Activated CD4-positive, alpha-beta memory T cell treated with anti-CD3 and anti-CD28 coated beads for 36 hours (primary cell): ENCODE results near the gene HAPLN1. TPM values are rescaled to one million over a fixed set of nuclear protein-coding genes. Genes with fewer than 3 reads are reported as not detected.
"Not testable (repeated sequence)": the region's sequence is repeated elsewhere in the genome, so short reads cannot be mapped to it uniquely, and the experiment has no call there.

ENCODE experiments used
- CTCF ChIA-PET: fragments of 350-600 bp; sonication (Branson Sonifier 250); formaldehyde crosslinking; loops from one replicate; lab custom pipeline; 2021; ENCODE audit warnings: antibody characterized with exemption, inconsistent platforms; lab: Charles Lee
- POLR2A ChIA-PET: fragments of 350-600 bp; sonication (Branson Sonifier 250); formaldehyde crosslinking; loops from one replicate; lab custom pipeline; 2021; ENCODE audit warnings: antibody characterized with exemption; lab: Charles Lee
- DNase-seq: peaks from one replicate; pipeline ENCODE4 v3.0.0-alpha.2; 2020
- H3K27ac Mint-ChIP-seq: one replicate; pipeline ENCODE4 v1.8.0; 2021; ENCODE audit warnings: mixed read lengths
- H3K27me3 Mint-ChIP-seq: one replicate; pipeline ENCODE4 v1.8.0; 2021; ENCODE audit warnings: mixed read lengths
- H3K36me3 Mint-ChIP-seq: one replicate; pipeline ENCODE4 v1.8.0; 2021; ENCODE audit warnings: mixed read lengths
- H3K4me1 Mint-ChIP-seq: one replicate; pipeline ENCODE4 v1.8.0; 2021; ENCODE audit warnings: low read depth, mixed read lengths
- H3K4me3 Mint-ChIP-seq: one replicate; pipeline ENCODE4 v1.8.0; 2021; ENCODE audit warnings: mild to moderate bottlenecking, mixed read lengths
- H3K9me3 Mint-ChIP-seq: one replicate; pipeline ENCODE4 v1.8.0; 2021; ENCODE audit warnings: mixed read lengths
- intact Hi-C: fragments of 100-400 bp; cut with micrococcal nuclease; formaldehyde crosslinking; loops from one replicate; pipeline ENCODE4 v1.15.1; 2023
- total RNA-seq, 2 experiments: library from RNA; stranded (reverse); gene quantifications; one replicate each; pipeline ENCODE4 v1.2.3, GENCODE V29; 2021

Gene HAPLN1
- total RNA-seq, 2 experiments from 2014 or later: not detected

GRCh38 chr5:83735058-83735457, 14.4 kb upstream of the HAPLN1 start:
- H3K36me3 Mint-ChIP-seq, intact Hi-C loops, DNase-seq, CTCF ChIA-PET, H3K4me3 Mint-ChIP-seq, H3K27me3 Mint-ChIP-seq, H3K9me3 Mint-ChIP-seq, POLR2A ChIA-PET, H3K4me1 Mint-ChIP-seq, H3K27ac Mint-ChIP-seq: not testable (repeated sequence)

- Mint-ChIP-seq H3K27me3 (peaks cover 15% of the 10 kb centered on the region), H3K9me3 (peaks cover 5% of the 10 kb centered on the region), H3K27ac (no peak overlapping the region), H3K36me3 (no peaks in the 10 kb centered on the region), H3K4me3 (no peak overlapping the region), H3K4me1 (no peaks in the 10 kb centered on the region)
- DNase-seq: no peak
- POLR2A ChIA-PET: no interaction called here
- CTCF ChIA-PET: interaction anchor here (2.1 kb wide), 1 partner anchor 19 kb away, joined by 7 read pairs; no protein-coding TSS in a partner anchor
- intact Hi-C loops: no loop called here
Measured at GRCh38 chr5:83731638-83732037, 11.0 kb upstream of the HAPLN1 start.

- Mint-ChIP-seq H3K4me3 (no peak overlapping the region), H3K27me3 (peaks cover 19% of the 10 kb centered on the region), H3K4me1 (no peaks in the 10 kb centered on the region), H3K9me3 (peaks cover 3% of the 10 kb centered on the region), H3K36me3 (no peaks in the 10 kb centered on the region), H3K27ac (no peak overlapping the region)
- POLR2A ChIA-PET: no interaction called here
- no peak for DNase-seq
- intact Hi-C loops: no loop called here
- CTCF ChIA-PET: no interaction called here
Measured at GRCh38 chr5:83729362-83729761, 8.7 kb upstream of the HAPLN1 start.

GRCh38 chr5:83726912-83727311, 6.3 kb upstream of the HAPLN1 start:
- H3K9me3 Mint-ChIP-seq: no peaks in the 10 kb centered on the region
- H3K27me3 Mint-ChIP-seq: peaks cover 32% of the 10 kb centered on the region
- H3K4me3 Mint-ChIP-seq: no peak overlapping the region
- H3K27ac Mint-ChIP-seq: no peak overlapping the region
- POLR2A ChIA-PET: no interaction called here
- no peaks in the 10 kb centered on the region for H3K4me1 Mint-ChIP-seq
- no peak for DNase-seq
- H3K36me3 Mint-ChIP-seq: no peaks in the 10 kb centered on the region
- CTCF ChIA-PET: no interaction called here
- intact Hi-C loops: no loop called here

- Mint-ChIP-seq H3K27ac (no peak overlapping the region), H3K36me3 (no peaks in the 10 kb centered on the region), H3K4me3 (no peak overlapping the region), H3K27me3 (peaks cover 50% of the 10 kb centered on the region), H3K4me1 (peaks cover 6% of the 10 kb centered on the region), H3K9me3 (no peaks in the 10 kb centered on the region)
- ChIA-PET CTCF (interaction anchor here (0.5 kb wide), 1 partner anchor 1102 kb away, joined by 3 read pairs; no protein-coding TSS in a partner anchor), POLR2A (no interaction called here)
- intact Hi-C loops: no loop called here
- DNase-seq: no peak
Measured at GRCh38 chr5:83724935-83725334, 4.3 kb upstream of the HAPLN1 start.

DNA sequence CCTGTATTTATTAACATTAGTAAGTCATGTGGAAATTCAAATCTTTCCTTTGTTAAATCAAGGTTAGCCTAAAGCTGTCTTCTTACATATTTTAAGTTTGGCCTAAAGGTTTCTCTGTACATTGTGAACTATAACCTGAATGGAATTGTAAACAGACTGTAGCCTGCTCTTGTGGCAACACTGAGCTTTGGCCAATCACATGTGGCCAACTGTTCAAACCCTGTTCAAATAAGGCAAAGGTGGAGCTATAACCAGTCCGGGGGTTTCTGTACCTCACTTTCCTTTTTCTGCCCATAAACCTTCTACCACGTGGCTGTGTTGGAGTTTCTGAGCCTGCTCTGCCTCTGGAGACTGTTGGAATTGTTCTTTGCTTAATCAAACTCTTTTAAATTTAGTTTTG, 3.3 kb upstream of the HAPLN1 start:
- H3K4me1 Mint-ChIP-seq: peaks cover 6% of the 10 kb centered on the region
- ChIA-PET POLR2A (no interaction called here), CTCF (interaction anchor here (1.0 kb wide), 2 partner anchors 9 to 12 kb away, joined by 3 to 4 read pairs; no protein-coding TSS in a partner anchor)
- intact Hi-C loops: no loop called here
- peaks cover 55% of the 10 kb centered on the region for H3K27me3 Mint-ChIP-seq
- no peaks in the 10 kb centered on the region for H3K9me3 Mint-ChIP-seq
- DNase-seq: no peak
- no peaks in the 10 kb centered on the region for H3K36me3 Mint-ChIP-seq
- no peak overlapping the region for H3K4me3 Mint-ChIP-seq
- no peak overlapping the region for H3K27ac Mint-ChIP-seq

GRCh38 chr5:83723031-83723430, 2.4 kb upstream of the HAPLN1 start:
- CTCF ChIA-PET: interaction anchor here (0.7 kb wide), 1 partner anchor 9 kb away, joined by 3 read pairs; no protein-coding TSS in a partner anchor
- Mint-ChIP-seq H3K4me3 (no peak overlapping the region), H3K27me3 (peaks cover 62% of the 10 kb centered on the region)

GRCh38 chr5:83721953-83722901, 1.6 kb upstream of the HAPLN1 start:
- intact Hi-C loops: no loop called here
- DNase-seq: peak; percentile 28
- peaks cover 6% of the 10 kb centered on the region for H3K4me1 Mint-ChIP-seq
- no peaks in the 10 kb centered on the region for H3K36me3 Mint-ChIP-seq
- H3K27ac Mint-ChIP-seq: no peak overlapping the region
- no peaks in the 10 kb centered on the region for H3K9me3 Mint-ChIP-seq
- ChIA-PET CTCF (no interaction called here), POLR2A (no interaction called here)
- peaks cover 56% of the 10 kb centered on the region for H3K27me3 Mint-ChIP-seq
- peak overlapping the region; percentile 46 for H3K4me3 Mint-ChIP-seq

More at GRCh38 chr5:83723031-83723430, 2.4 kb upstream of the HAPLN1 start:
- no peak for DNase-seq
- H3K27ac Mint-ChIP-seq: no peak overlapping the region
- no peaks in the 10 kb centered on the region for H3K9me3 Mint-ChIP-seq
- intact Hi-C loops: no loop called here
- H3K36me3 Mint-ChIP-seq: no peaks in the 10 kb centered on the region
- POLR2A ChIA-PET: no interaction called here
- H3K4me1 Mint-ChIP-seq: peaks cover 6% of the 10 kb centered on the region

DNA sequence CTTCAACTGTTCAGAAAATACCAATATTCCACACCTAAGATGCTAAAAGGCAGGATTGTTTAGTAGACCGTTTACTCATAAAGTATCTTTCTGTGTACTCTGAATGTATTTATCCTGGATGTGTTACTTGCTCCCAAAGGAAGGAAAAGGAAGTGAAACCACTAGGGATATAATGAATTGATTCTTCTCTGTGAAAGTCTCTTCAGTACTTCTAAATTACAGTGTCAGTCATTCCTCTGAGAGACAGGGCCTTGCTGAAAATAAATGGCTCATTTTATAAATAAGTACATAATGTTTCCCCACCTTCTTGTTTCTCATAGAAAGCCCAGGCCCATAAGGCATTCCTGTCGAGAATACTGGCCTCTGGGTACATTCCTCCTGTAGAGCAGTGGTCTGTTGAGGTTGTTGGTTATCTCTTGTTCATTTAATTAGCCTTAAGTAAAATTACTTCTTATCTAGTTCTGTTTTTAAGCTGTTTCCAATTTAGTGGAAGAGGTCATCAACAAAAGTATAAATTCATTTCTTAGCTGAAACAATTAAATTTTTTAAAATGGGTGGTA, 1.6 kb downstream of the HAPLN1 start:
- ChIA-PET CTCF (no interaction called here), POLR2A (no interaction called here)
- no peak for DNase-seq
- H3K9me3 Mint-ChIP-seq: no peaks in the 10 kb centered on the region
- H3K27ac Mint-ChIP-seq: no peak overlapping the region
- intact Hi-C loops: loop anchor here (5.0 kb wide), 1 partner anchor 538 kb away; no protein-coding TSS in a partner anchor
- H3K4me1 Mint-ChIP-seq: peaks cover 6% of the 10 kb centered on the region
- H3K36me3 Mint-ChIP-seq: no peaks in the 10 kb centered on the region
- H3K4me3 Mint-ChIP-seq: no peak overlapping the region
- H3K27me3 Mint-ChIP-seq: peaks cover 46% of the 10 kb centered on the region

DNA sequence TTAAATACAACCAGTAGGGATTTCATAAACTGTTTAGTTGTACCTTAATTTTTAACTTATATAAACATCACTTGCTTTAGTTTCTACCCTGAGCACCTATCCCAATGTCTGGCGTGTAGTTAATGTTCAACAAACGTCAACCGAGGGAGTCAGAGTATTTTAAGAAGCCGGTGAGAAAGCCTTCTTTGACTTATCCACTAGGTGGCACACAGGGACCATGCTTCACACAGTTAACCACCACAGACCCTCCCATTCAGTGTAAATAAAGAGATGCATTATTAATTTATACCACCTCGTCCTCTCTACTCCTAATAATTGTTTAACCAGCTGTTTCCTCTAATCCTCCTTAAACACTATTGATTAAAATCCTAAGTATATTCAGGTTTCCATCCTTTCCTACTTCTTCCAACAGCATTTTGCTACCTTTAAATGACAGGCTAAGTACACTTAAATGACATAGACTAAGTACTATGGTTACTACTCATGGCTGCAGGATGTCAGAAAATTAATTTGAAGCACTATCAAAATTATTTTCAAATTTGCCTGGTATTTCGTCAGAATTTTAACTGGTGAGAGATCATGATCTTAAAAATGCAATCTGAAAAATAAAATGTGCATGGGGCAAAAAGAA, 2.3 kb downstream of the HAPLN1 start:
- peaks cover 45% of the 10 kb centered on the region for H3K27me3 Mint-ChIP-seq
- H3K4me3 Mint-ChIP-seq: no peak overlapping the region
- no peaks in the 10 kb centered on the region for H3K9me3 Mint-ChIP-seq
- peaks cover 6% of the 10 kb centered on the region for H3K4me1 Mint-ChIP-seq
- intact Hi-C loops: loop anchor here (5.0 kb wide), 1 partner anchor 539 kb away; no protein-coding TSS in a partner anchor
- no peak overlapping the region for H3K27ac Mint-ChIP-seq
- POLR2A ChIA-PET: no interaction called here
- CTCF ChIA-PET: interaction anchor here (0.7 kb wide), 1 partner anchor 12 kb away, joined by 3 read pairs; no protein-coding TSS in a partner anchor
- no peaks in the 10 kb centered on the region for H3K36me3 Mint-ChIP-seq
- peak; percentile 18 for DNase-seq

DNA sequence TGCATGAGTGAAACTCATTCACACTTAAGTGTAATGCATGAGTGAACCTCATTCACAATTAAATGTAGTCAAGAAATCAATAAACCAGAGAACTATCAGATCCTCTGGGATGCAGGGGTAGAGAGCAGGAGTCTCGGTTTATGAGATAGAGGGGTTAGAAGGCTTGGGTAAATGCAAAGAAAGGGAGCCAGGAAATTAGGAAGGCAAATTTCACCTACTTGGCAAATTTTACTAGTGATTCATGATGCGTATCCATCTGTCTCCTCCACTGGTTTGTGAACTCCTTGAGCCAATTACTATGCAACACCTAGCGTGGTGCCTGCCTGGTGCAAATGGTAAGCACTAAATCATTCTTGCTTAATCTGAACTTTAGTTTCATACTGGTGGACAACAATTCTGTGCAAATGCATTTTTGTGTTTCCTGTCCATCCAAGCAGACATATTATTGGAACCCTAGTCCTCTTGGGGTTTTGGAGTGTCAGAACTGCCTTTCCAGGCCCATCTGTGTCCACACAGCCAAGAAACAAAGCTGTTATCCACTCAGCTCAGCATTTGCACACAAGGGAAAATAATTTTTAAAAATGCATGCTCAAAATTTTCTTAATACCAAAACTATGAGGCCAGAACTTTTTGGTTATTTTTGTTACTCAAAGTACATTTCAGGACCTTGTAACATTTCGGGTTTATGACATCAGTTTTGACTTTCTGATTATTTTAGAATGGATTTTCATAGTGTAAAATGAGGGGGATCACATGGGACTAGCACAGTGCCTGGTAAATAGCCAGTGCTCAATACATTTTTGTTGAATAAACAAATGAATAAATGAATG, 5.2 kb downstream of the HAPLN1 start:
- intact Hi-C loops: loop anchor here (5.0 kb wide), 1 partner anchor 542 kb away; no protein-coding TSS in a partner anchor
- no peak for DNase-seq
- POLR2A ChIA-PET: no interaction called here
- no peaks in the 10 kb centered on the region for H3K36me3 Mint-ChIP-seq
- H3K27ac Mint-ChIP-seq: no peak overlapping the region
- no peaks in the 10 kb centered on the region for H3K4me1 Mint-ChIP-seq
- H3K4me3 Mint-ChIP-seq: no peak overlapping the region
- CTCF ChIA-PET: interaction anchor here (1.1 kb wide), 1 partner anchor 9 kb away, joined by 3 read pairs; no protein-coding TSS in a partner anchor
- peaks cover 23% of the 10 kb centered on the region for H3K27me3 Mint-ChIP-seq
- H3K9me3 Mint-ChIP-seq: no peaks in the 10 kb centered on the region
